Hippocampal formation (tissue), 2 donors: ENCODE measurements around the gene SPATS1.
A peak's percentile ranks its signal among the peaks of the same experiment; 100 is the strongest.
"Not testable (repeated sequence)": the region's sequence is repeated elsewhere in the genome, so short reads cannot be mapped to it uniquely, and the experiment has no call there.

Experiments used
- DNase-seq, 2 donors: peaks; one replicate each; lab custom pipeline; 2025; lab: John Stamatoyannopoulos, UW

The SPATS1 gene

GRCh38 chr6:44311304-44311703 is 31.1 kb upstream of the SPATS1 start:
- no peak for DNase-seq

- no peak for DNase-seq
These were observed 30.7 kb upstream of the SPATS1 start for GRCh38 chr6:44311767-44312166.

DNA sequence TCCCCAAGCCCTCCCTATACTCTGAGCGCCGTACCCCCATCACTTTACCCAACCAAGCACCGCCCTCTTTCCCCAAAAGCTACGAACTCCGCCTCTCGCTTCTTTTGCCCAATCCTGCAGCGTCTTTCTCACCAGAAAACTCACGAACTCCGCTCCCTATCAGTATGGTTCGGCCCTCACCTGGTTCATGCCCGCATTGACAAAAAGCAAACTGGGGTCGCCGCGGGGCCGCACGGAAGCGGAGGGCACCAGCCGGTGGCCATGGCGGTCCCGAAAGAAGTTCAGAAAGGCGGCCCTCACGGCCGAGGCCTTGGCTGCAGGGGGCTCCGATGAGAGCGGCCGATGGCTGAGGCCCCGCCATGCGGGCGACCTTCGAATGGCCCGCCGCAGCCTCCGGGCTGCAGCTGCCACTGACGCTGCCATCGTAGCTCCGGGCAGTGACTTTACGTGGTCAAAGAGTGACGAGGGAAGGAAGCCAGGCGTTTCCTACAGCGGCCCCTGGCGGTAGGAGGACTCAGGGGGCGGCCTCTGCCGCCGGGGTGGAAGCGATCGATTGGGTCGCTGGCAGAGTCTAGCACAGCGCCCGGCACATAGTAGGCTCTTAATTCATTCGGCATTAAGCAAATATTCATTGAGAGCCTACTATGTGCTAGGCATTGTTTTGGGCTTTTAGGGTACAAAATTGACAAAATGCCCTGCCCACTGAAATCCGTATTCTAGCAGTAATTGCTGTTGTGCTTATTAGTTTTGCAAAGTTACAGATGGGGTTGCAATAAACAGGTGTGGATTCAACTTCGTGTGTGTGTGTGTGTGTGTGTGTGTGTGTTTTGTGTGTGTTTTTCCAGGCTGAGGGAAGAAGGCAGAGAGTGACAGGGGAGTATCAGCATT is 29.3 kb upstream of the SPATS1 start, which contains the start of gene AARS2:
AARS2 (minus strand) TSS at position 447 of the 888 bp plus-strand sequence; CDS start at position 423, 24 bp downstream.
- DNase-seq, result peak; percentile 73 to 80

GRCh38 chr6:44314657-44315056 is 27.8 kb upstream of the SPATS1 start:
- DNase-seq, result not testable (repeated sequence)

DNA sequence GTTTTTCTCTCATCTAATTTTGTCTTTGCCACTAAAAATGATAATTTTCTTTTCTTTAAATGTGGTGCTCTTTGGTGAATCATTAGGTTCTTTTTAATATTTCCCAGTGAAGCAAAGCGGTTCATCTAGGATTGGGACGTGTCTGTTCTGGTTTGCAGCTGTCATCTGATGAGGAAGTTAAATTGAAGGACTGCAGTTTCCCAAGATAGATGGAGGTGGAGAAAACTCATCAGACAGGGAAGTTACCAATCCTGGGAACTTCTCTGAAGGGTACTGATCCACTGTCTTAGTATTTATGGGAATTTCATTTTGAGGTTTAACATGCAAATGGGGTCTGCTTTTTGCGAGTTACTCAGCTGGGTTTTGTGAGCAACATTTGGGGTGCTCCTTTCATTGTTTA is 26.9 kb upstream of the SPATS1 start:
- DNase-seq, result no peak

DNA sequence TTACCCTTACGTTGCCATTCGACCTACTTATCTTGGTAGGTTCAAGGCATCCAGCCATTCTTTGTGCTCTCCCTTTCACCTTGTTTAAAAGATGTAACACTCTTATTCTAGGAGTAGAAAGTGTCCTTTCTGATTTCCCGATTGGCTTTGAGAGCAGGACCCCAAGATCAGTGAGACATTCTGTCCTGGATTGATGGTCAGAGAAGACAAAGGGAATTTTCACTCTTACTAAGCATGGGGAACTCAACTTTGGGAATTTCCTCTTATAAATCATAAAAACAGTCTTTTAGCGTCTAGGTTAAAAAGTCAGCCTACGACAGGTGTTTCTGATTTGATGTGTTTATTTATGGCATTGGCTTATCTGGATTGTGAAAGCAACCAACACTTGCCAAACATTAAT is 26.5 kb upstream of the SPATS1 start:
- no peak for DNase-seq

DNA sequence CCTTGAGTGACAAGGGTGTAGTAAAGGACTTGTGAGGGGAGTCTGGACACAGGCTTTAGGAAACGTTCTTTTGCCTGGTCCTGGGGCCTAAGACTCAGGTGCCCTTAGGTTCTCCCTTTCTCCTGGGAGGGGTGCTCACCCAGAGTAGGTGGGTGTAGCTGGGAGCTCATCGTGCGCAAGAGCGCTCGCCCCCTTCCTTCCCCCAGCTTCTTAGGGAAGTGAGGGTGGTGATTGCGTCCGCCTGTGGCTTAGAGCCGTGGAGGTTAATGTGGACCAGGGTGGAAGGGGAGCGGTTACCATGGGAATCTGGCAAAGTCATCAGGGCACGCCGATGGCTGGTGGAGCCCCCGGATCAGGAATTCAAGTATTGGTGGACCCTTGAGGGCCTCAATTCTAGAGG is 26.0 kb upstream of the SPATS1 start:
- no peak for DNase-seq

GRCh38 chr6:44317136-44317631 is 25.3 kb upstream of the SPATS1 start:
- DNase-seq, result not testable (repeated sequence)

GRCh38 chr6:44321210-44321609 is 21.2 kb upstream of the SPATS1 start:
- no peak for DNase-seq

GRCh38 chr6:44327096-44327495 is 15.4 kb upstream of the SPATS1 start:
- DNase-seq, result no peak

DNA sequence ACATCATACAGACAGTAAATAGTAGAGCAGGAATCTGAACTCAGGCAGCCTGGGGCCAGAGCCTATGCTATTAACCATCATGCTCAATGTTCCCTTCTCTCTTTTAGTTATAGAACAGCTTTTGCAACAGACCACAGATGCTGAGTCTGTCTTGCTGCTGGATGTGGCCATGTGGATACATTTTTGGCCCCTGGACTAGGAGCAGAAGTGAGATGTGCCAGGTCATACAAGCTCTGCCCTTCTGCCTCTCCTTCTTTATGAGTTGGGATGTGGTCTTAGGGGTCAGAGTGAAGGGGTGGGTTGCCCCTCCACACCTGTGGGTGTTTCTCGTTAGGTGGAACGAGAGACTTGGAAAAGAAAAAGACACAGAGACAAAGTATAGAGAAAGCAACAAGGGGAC is 14.7 kb upstream of the SPATS1 start:
- no peak for DNase-seq

- DNase-seq, result not testable (repeated sequence)
These were observed 14.2 kb upstream of the SPATS1 start for GRCh38 chr6:44328203-44328602.

GRCh38 chr6:44329858-44330257 is 12.6 kb upstream of the SPATS1 start:
- no peak for DNase-seq

DNA sequence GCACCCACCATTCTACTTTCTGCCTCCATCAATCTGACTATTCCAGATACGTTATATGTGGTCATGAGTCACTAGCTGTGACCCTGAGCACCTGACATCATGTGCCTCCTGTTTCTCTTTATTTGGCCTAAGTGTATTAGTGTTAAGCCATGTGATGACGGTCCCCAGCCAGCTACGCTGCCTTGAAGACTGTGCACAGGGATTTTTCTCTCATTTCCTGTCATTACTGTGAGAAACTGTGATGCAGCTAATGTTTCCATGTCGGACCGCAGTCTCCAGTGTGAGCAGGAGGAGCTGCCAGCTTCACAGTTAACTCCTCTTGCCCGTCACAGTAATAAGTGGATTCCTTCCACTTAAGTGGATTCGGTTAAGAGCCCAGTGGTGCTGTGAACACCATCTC is 9.9 kb upstream of the SPATS1 start:
- no peak for DNase-seq

GRCh38 chr6:44333273-44333919 is 9.1 kb upstream of the SPATS1 start:
- DNase-seq, result no peak

GRCh38 chr6:44333942-44334341 is 8.5 kb upstream of the SPATS1 start:
- no peak for DNase-seq

DNA sequence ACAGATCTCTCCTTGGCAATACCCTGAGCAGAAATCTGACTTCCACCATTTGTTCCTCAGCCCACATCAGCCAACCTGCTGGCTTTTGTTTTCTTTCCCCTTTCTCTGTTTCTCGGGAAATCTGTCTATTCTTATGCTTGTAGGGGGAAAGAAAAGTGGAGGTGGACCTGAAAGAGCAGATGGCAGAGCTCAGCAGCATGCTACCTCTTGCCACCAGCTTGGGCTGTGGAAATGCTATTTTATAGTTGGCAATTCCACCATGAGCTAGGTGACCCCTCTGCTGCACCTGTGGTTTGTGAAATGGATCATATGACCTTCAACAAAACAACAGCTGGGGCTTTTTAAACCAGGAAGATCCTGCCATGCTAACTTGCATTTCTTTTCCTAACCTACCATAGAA is 6.8 kb upstream of the SPATS1 start:
- no peak for DNase-seq

- DNase-seq, result peak; percentile 38 to 47
These were observed 4.0 kb upstream of the SPATS1 start for GRCh38 chr6:44338228-44339122.

DNA sequence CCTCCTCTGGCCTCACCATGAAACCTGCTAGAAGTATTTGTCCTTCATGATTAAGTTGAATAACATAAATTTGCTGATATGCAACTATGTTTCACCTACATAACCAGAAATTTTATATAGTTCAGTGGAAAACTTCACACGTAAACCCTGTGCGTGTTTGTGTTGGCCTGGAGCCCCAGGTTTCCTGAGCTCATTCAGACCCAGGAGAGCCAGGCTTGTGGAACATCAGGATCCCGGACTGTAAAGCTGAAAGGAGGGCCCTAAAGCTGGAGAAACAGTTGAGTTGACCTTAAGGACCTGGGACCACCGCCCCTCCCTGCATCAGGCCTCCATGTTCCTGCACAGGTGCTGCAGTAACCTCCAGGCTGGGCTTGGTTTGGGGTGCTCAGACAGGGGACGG is 3.1 kb upstream of the SPATS1 start:
- no peak for DNase-seq

DNA sequence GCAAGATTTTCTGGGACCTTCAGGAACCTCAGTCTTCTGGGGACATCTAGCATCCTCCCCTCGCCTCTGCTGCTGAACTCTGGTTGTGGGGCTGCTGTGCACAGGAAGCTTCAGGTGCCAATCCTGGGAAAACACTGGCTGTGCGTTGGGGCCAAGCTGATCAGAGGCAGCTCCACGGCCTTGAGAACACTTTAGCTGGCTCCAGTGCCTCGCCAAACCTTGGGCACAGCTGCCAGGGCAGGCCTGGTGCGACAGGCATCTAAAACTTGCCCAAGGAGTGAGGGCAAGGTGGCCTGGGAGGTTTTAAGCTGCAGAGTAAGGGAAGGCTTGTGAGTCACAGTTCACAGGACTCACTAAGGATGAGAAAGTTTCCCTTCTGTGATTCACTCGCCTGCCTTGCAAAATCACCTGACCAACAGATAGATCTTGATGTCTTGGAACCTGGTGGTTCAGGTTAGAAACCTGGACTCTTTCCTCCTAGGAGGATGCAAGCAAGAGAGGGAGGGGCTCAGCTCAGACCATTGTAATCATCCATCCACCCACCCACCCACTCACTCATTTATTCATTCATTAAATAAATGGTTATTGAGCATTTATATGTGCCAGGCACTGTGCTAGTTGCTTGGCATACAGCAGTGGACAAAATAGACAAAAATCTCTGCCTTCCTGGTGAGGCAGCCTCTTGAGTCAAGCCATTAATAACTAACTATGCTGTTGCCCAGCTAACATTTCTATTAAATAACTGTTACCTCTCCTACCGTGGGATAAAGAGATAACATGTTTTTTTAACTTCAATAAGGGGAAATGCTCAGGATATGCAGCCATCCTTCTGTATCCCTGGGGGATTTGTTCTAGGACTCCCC is 2.5 kb upstream of the SPATS1 start:
- no peak for DNase-seq
